T-helper 2 cell treated with Interferon-gamma antibody and Interleukin-4, amounts not matched to agents 100 ng/mL and 5 ng/mL, for 36 hours (primary cell): Measurements from ENCODE around the gene OR13C4. TPM values are rescaled to one million over a fixed set of nuclear protein-coding genes. Genes with fewer than 3 reads are reported as not detected.
"Not testable (repeated sequence)": the region's sequence is repeated elsewhere in the genome, so short reads cannot be mapped to it uniquely, and the experiment has no call there.

Experiments
- intact Hi-C: fragments of 100-400 bp; cut with micrococcal nuclease; formaldehyde crosslinking; loops from one replicate; pipeline ENCODE4 v1.15.1; 2023
- total RNA-seq: library from RNA; stranded (reverse); gene quantifications from 2 replicates; pipeline ENCODE4 v1.2.3, GENCODE V29; 2022

Gene OR13C4
- not detected in 2 replicates for total RNA-seq

DNA sequence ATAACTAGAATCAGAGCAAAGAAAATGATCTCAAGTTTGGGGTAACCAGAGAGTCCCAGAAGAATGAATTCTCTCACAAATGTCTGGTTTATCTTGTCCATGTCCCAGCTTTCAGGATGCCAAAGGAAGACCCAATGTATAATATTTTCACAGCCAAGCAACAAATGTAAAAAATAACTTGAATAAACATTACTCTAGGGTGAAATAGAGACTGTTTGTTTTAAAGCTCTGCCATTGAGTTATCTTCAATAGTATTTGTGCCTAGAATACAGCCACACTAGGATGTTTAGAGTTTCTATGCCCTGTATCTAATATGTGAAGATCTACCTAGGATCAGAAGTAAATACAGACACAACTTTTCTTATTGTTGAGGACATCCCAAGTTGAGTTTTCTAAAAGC lies at the start of gene OR13C4:
Gene OR13C4 (minus strand): TSS at position 101 of the 400 bp plus-strand sequence. CDS start 0 bp downstream, at position 101.
- intact Hi-C loops: no loop called here

DNA sequence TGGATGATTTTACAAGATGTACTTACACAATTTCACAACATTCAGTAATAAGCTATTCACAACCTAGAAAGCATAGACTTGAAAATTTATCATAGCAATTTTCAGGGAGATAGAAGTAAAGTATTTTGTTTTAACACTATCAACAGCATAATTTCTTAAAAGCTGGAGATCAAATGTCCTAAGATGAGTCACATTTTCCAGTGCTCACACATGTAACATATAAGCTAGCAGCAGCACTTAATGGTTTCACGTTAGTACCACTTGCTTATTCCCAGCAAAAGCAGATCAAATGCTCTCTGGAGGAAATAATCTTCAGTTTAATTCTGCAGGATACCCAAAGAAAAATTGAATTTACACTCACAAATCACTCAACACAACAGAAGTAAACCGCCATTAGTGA lies 48.4 kb upstream of the OR13C4 start:
- intact Hi-C loops: no loop called here

DNA sequence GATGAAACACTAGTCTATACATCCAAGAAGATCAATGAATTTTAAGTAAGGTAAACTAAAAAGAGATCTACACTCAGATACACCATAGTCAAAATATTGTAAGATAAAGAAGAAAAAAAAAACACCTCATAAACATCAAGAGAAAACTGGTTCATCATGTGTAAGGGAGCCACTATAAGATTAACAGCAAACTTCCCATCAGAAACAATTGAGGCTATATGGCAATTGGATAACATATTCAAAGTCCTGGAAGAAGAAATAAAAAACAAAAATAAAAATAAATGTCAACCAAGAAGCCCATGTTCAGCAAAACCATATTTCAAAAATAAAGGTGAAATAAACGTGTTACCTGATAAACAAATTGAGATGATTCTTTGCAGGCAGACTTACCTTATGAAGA lies 45.6 kb upstream of the OR13C4 start:
- intact Hi-C loops: no loop called here

DNA sequence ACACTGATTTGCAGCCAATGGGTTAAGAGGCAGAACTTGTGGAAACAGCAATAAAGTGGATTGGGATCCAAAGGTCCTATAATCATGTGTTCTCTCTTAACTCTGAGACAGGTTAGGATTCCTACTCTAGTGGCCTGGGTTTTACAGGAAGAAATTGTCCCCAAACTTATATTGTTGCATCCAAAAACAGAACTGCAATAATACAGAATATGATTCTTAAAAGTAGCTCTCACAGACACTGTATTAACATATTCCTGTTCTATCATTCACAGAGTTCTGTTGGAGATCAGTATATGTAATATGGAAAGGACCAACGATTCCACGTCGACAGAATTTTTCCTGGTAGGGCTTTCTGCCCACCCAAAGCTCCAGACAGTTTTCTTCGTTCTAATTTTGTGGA lies 41.9 kb upstream of the OR13C4 start, which contains the start of gene OR13C8:
Gene OR13C8 (plus strand): TSS at position 301 of the 400 bp plus-strand sequence. CDS start 0 bp downstream, at position 301.
- intact Hi-C loops: no loop called here

DNA sequence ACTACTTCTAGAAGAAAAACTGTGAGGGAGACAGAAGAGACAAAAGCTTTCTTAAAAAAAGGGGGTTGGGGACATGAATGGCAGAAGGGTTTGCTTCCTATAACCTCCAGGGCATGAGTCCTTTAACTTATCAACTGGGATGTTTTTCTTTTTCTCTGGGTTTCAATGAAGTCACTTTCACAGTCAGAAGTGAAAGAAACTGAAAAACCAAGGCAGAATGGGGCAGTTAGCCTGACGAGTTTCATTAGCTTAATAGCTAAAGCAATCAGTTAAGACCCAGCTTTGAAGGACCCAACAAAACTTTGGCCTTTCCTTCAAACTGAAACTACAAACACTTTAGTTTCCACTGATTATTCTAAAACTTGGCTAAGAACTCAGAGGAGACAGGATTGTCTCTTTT lies 37.3 kb upstream of the OR13C4 start:
- intact Hi-C loops: no loop called here

DNA sequence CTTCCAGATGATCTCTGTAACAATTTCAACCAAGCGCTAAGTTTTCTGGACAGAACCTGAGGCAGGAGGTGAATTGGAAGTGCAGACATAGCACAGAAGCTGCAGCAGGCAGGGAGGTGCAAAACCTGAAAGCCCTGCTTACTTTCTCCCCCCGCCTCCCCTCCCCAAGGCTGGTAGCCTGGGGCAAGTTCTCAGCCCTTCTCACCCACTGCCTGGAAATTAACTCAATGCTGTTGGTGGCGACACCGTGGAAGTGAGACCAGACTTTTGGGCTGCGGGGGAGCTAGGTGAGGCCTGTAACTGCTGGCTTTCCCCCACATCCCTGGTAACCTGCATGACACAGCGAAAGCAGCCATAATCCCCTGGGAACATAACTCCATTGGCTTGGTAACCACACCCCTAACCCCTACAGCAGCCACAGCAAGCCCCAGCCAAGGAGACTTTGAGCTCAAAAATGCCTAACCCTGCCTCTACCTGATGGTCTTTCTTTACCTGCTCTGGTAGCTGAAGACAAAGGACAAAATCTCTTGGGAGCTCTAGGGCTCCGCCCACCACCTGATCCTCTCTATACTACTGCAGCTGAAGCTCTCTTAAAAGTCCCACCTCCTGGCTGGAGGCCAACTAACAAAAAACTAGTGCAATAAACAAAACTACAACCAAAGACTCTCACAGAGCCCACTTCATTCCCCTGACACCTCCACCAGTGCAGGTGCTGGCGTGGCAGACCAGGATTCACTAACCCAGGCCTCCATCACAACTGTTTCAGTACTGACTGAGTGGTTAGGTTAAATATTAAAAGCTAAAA lies 30.0 kb upstream of the OR13C4 start:
- intact Hi-C loops: no loop called here

DNA sequence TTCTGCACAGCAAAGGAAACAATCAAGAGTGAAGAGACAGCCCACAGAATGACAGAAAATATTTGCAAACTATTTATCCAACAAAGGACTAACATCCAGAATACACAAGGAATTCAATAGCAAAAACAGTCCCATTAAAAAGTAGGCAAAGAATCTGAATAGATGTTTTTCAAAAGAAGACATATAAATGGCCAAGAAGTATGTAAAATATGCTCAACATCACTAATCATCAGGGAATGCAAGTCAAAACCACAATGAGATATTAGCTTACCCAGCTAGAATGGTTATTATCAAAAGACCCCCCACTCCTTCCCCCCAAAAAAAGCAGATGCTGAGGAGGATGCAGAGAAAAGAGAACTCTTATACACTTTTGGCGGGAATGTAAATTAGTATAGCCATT lies 28.5 kb upstream of the OR13C4 start:
- intact Hi-C loops: no loop called here

DNA sequence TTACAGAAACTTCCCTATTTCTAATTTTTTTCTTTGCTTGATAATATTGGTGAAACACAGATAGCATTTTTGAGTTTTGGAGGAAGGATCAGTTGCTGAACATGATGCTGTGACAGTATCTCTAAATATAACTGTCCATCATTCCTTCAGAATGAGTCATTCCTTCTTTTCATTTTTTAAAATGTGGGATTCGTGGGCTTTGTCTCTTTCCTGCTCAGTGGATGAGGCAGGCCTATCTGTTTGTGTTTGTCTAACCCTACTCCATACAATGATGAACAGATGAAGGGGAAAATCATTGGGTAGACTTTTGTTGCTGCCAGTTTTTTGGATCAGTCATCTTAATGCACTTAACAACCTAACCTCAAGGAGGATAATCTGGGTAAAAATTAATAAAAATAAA lies 26.3 kb upstream of the OR13C4 start:
- intact Hi-C loops: no loop called here

DNA sequence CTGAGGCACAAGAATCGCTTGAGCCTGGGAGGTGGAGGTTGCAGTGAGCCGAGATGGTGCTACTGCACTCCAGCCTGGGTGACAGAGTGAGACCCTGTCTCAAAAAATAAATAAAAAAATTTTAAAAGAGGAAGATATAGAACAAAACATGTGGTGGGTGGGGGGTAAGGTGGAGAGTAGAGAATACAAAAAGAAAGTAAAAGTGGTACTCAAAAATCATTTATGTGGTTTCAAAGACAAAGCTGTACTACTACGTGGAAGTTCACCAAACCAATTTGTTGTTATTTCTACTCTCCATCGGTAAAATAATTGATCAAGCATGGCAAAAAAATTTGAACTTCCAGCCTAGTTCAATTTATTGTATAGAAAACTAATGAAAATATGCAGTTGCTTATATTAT lies 17.6 kb upstream of the OR13C4 start:
- intact Hi-C loops: no loop called here

DNA sequence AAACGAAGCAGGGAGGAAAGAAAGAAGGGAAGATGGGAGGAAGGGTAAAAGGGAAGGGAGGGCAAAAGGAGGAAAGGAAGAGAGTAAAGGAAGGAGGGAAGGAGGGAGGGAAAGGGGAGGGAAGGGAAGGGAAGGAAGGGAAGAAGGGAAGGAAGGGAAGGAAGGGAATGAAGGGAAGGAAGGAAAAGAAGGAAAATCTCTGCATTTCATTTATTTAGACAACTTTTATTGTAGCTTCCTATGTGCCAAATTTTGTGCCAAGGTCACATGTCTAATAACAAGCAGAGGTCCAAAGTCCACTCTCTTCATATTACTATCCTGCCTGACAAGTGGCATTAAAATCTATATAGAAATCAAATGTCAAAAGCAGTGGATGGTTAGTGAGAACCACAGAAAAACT lies 12.3 kb upstream of the OR13C4 start:
- intact Hi-C loops: no loop called here

DNA sequence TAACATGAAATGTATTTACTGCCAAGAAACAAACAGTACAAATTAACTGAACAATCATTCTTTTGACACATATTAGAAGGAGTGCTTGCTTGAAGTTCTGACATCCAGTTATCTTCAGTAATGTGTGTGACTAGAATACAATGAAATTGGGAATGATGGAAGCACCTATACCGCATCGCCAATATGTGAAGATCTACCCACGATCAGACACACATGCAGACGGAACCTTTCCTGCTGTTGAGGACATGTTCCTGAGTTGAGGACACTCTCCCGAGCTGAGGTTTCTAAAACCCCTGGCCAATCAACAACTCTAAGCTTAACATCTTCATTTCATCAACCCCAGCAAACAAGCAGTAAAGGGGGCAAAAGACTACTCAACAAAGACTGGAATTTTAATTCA lies 9.7 kb upstream of the OR13C4 start, which contains the start of gene OR13C3:
Gene OR13C3 (minus strand): TSS at position 101 of the 400 bp plus-strand sequence. CDS start 133 bp downstream, outside the sequence.
- intact Hi-C loops: no loop called here

DNA sequence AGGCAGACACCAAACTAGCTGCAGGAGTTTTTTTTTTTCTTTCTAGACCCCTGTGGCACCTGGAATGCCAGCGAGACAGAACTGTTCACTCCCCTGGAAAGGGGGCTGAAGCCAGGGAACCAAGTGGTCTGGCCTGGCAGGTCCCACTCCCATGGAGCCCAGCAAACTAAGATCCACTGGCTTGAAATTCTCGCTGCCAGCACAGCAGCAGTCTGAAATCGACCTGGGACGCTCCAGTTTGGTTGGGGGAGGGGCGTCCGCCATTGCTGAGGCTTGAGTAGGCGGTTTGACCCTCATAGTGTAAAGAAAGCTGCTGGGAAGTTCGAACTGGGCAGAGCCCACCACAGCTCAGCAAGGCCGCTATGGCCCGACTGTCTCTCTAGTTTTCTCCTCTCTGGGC lies 6.8 kb downstream of the OR13C4 start:
- intact Hi-C loops: not testable (repeated sequence)

DNA sequence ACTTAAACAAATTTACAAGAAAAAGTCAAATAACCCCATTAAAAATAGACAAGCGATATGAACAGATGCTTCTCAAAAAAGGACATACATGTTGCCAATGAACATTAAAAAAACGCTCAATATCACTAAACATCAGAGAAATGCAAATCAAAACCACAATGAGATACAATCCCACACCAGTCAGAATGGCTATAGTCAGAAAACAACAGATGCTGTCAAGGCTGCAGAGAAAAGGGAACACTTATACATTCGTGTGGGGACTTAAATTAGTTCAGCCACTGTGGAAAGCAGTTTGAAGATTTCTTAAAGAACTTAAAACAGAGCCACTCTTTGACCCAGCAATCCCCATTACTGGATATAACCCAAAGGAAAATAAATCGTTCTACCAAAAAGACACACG lies 12.1 kb downstream of the OR13C4 start:
- intact Hi-C loops: no loop called here

DNA sequence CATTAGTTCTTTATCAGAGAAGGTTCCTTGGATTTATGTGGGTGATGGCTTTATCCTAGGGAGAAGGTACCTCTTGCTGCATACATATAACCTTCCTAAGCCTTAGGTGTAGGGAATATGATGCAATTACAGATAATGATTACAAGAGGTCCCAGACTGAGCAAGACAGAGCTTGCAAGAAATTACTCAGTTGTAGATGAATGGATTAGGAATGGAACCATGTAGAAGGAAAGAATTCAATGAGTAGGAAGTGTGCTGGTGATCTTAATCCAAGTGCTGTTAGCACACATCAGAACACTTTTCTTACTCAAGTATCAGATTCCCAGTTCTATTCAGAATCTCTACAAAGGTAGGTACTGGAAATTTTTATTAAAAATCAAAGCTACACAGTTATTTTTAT lies 20.4 kb downstream of the OR13C4 start:
- intact Hi-C loops: no loop called here

DNA sequence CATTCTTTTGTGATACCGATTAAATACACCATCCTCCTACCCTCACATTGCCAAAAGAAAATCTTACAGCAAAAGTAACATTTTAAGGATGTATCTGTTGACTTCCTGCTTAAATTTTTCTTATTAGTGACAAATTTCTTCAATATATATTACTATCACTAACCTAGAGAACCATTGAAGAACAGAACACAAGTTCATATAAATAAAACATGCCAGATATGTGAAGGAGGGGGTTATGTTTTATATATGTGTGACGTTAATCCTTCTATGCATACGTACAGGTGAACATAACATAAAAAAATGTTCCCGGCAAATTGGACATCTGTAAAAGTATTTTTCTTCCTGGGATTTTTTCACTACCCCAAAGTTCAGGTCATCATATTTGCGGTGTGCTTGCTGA lies 23.0 kb downstream of the OR13C4 start, which contains the start of gene OR13F1:
Gene OR13F1 (plus strand): TSS at position 301 of the 400 bp plus-strand sequence. CDS start 0 bp downstream, at position 301.
- intact Hi-C loops: no loop called here

DNA sequence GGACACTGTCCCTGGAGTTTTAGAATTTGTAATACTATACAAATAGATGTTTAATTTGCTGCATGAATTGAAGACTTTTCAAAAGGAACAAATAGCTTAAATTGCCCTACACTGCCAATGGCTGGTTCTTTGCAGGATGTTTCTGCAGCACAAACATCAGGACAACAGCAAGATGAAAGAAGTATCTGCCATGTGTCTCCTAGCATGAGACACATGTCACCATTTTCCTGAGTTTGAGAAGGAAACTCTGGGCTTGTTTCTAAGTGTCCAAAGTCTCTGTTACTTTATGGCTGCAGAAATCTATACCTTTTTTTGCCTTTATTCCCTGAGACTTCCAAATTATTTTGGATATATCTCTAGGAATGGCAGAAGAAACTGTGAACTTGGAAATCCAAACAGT lies 23.6 kb downstream of the OR13C4 start:
- intact Hi-C loops: no loop called here

DNA sequence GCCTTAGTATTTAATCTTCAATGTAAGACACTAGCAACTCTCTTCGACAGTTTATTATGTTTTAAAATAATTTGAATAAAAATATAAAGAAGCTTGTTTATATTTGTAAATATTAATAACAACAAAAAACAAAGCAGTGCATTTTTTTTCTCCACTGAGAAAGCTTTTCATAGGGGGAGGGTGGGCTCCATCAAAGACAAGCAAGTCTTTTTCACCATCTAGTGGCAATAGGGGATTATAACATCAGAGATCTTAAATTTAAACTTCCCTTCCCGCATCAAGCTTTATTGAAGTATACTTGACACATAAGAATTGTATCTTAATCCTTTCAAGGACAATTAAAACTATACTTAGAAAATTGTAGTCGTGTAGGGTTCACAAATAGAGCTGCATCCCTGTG lies 32.2 kb downstream of the OR13C4 start:
- intact Hi-C loops: no loop called here

DNA sequence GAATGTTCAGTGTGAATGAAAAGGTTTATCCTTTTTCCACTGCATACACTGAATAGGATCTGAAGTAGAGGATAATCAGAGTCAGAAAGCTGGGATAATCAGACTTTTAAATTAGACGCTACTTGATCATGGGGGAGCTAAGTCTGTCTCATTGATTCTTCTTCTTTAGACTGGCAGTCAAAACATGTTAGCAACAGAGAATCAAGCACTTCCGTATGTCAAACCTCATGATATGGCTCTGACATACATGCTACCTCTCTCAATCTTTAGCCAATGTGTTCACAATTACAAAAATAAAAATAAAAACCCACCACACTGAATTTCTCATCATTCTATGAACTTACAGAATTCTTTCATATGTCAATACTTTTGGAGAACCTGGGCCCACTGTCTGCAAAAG lies 42.0 kb downstream of the OR13C4 start:
- intact Hi-C loops: no loop called here

DNA sequence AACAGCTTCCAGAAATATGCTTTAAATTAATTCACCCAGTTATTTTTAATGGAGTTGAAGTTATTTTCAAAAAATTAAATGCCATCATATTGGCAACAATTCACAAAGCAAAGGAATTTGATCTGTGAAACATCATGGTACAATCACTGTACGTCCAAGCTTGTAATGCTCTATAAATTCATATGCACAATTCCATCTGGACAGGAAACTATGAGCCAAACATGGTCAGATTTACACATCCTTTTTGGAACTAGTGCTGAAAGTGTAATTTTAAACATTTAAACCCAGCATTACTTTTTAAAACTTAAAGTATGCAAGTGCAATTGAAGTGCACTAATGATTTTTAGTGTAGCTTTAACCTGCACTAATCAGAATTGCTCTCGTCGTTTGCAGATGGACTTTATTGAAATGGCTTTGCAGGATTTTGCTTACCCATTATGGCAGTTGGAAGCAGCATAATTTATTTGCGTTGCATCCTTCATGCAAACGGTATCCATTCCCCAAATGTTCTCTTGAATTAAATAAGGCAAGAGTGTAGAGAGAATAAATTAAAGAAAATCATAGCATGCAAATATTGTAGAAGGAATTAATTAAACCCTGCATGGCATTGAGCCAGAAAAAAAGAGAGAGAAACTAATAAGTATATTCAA lies 44.0 kb downstream of the OR13C4 start:
- intact Hi-C loops: no loop called here
